SIG-M5 treated with dmso at 0.1 percent for 504 hours (cell line): ENCODE data around the gene VASP.

Experiments
- DNase-seq: peaks from one replicate; lab custom pipeline; 2025; ENCODE audit not compliant: unreplicated experiment; lab: John Stamatoyannopoulos, UW

VASP gene

GRCh38 chr19:45514376-45515051 lies 7.2 kb downstream of the VASP start:
- DNase-seq, result no peak

- peak; percentile 92 for DNase-seq
Measured at GRCh38 chr19:45515081-45515624, 7.9 kb downstream of the VASP start.

GRCh38 chr19:45515807-45516401 lies 8.6 kb downstream of the VASP start:
- DNase-seq, result no peak

- no peak for DNase-seq
Measured at GRCh38 chr19:45517238-45517637, 10.0 kb downstream of the VASP start.

GRCh38 chr19:45517641-45518468 lies 10.6 kb downstream of the VASP start:
- DNase-seq, result no peak

- no peak for DNase-seq
Measured at GRCh38 chr19:45518469-45518826, 11.2 kb downstream of the VASP start.

GRCh38 chr19:45522010-45522941 lies 15.0 kb downstream of the VASP start:
- no peak for DNase-seq

- peak; percentile 90 for DNase-seq
Measured at GRCh38 chr19:45523642-45524256, 16.5 kb downstream of the VASP start.

- DNase-seq, result no peak
Measured at GRCh38 chr19:45524575-45525129, 17.4 kb downstream of the VASP start.

- no peak for DNase-seq
Measured at GRCh38 chr19:45526143-45526542, 18.9 kb downstream of the VASP start.

- no peak for DNase-seq
Measured at GRCh38 chr19:45526971-45527370, 19.7 kb downstream of the VASP start.

GRCh38 chr19:45527731-45528130 lies 20.5 kb downstream of the VASP start:
- DNase-seq, result no peak

- DNase-seq, result no peak
Measured at GRCh38 chr19:45528149-45528743, 21.0 kb downstream of the VASP start.

GRCh38 chr19:45528744-45529419 lies 21.6 kb downstream of the VASP start:
- DNase-seq, result no peak

- no peak for DNase-seq
Measured at GRCh38 chr19:45529420-45529785, 22.1 kb downstream of the VASP start.

GRCh38 chr19:45531349-45531748 lies 24.1 kb downstream of the VASP start:
- DNase-seq, result no peak

- DNase-seq, result no peak
Measured at GRCh38 chr19:45539459-45539858, 32.2 kb downstream of the VASP start.

- DNase-seq, result peak; percentile 55
Measured at GRCh38 chr19:45542234-45542668, 35.0 kb downstream of the VASP start.

- no peak for DNase-seq
Measured at GRCh38 chr19:45547211-45547770, 40.0 kb downstream of the VASP start.
